GM19395 (cell line): ENCODE results near the gene TMCC3.
"Not testable (repeated sequence)": the region's sequence is repeated elsewhere in the genome, so short reads cannot be mapped to it uniquely, and the experiment has no call there.

ENCODE experiments used
- ATAC-seq: cut with Tn5 transposase; IDR thresholded peaks from one replicate; pipeline ENCODE4 v1.9.1; 2021; ENCODE audit warnings: mild to moderate bottlenecking, moderate library complexity; ENCODE audit not compliant: unreplicated experiment

The TMCC3 gene

GRCh38 chr12:94575645-94576403 is 74.5 kb downstream of the TMCC3 start:
- ATAC-seq, result no peak

GRCh38 chr12:94575024-94575423 is 75.3 kb downstream of the TMCC3 start:
- ATAC-seq, result no peak

- no peak for ATAC-seq
These were observed 78.8 kb downstream of the TMCC3 start for GRCh38 chr12:94571556-94571955.

GRCh38 chr12:94570161-94570560 is 80.2 kb downstream of the TMCC3 start:
- no peak for ATAC-seq

GRCh38 chr12:94567761-94568160 is 82.6 kb downstream of the TMCC3 start:
- no peak for ATAC-seq

GRCh38 chr12:94566345-94566744 is 84.0 kb downstream of the TMCC3 start:
- no peak for ATAC-seq

GRCh38 chr12:94565683-94566082 is 84.7 kb downstream of the TMCC3 start:
- no peak for ATAC-seq

- ATAC-seq, result no peak
These were observed 87.1 kb downstream of the TMCC3 start for GRCh38 chr12:94563286-94563685.

- ATAC-seq, result peak; percentile 87
These were observed 88.4 kb downstream of the TMCC3 start for GRCh38 chr12:94561943-94562411.

GRCh38 chr12:94560431-94561221 is 89.7 kb downstream of the TMCC3 start:
- peak; percentile 61 for ATAC-seq

- no peak for ATAC-seq
These were observed 91.7 kb downstream of the TMCC3 start for GRCh38 chr12:94558612-94559011.

- no peak for ATAC-seq
These were observed 92.5 kb downstream of the TMCC3 start for GRCh38 chr12:94557746-94558295.

GRCh38 chr12:94555687-94556086 is 94.7 kb downstream of the TMCC3 start:
- no peak for ATAC-seq

GRCh38 chr12:94553875-94554274 is 96.5 kb downstream of the TMCC3 start:
- ATAC-seq, result no peak

- ATAC-seq, result no peak
These were observed 97.2 kb downstream of the TMCC3 start for GRCh38 chr12:94553130-94553519.

GRCh38 chr12:94551810-94552209 is 98.5 kb downstream of the TMCC3 start:
- no peak for ATAC-seq

- ATAC-seq, result no peak
These were observed 99.4 kb downstream of the TMCC3 start for GRCh38 chr12:94550964-94551363.

GRCh38 chr12:94548833-94549232 is 101.5 kb downstream of the TMCC3 start:
- not testable (repeated sequence) for ATAC-seq

- peak; percentile 58 for ATAC-seq
These were observed 104.2 kb downstream of the TMCC3 start for GRCh38 chr12:94545935-94546771.

GRCh38 chr12:94544355-94544754 is 106.0 kb downstream of the TMCC3 start:
- ATAC-seq, result no peak

GRCh38 chr12:94538318-94538717 is 112.0 kb downstream of the TMCC3 start:
- ATAC-seq, result no peak
